Activated CD4-positive, alpha-beta T cell treated with anti-CD3 and anti-CD28 coated beads, Interleukin-2, amount 10 ng/mL, durations not matched to agents 24 days and 14 days (primary cell): Measurements from ENCODE around the gene TARP.
"Not testable (repeated sequence)": the region's sequence is repeated elsewhere in the genome, so short reads cannot be mapped to it uniquely, and the experiment has no call there.

Experiments
- DNase-seq: peaks from one replicate; pipeline ENCODE4 v3.0.0; 2022
- H3K27ac Mint-ChIP-seq: one replicate; pipeline ENCODE4 v1.8.0; 2022; ENCODE audit warnings: mild to moderate bottlenecking, mixed read lengths
- H3K27me3 Mint-ChIP-seq: one replicate; pipeline ENCODE4 v1.8.0; 2022; ENCODE audit warnings: mixed read lengths
- H3K36me3 Mint-ChIP-seq: one replicate; pipeline ENCODE4 v1.8.0; 2022; ENCODE audit warnings: low read depth, mild to moderate bottlenecking, mixed read lengths
- H3K4me1 Mint-ChIP-seq: one replicate; pipeline ENCODE4 v1.8.0; 2021; ENCODE audit warnings: mixed read lengths
- H3K4me3 Mint-ChIP-seq: one replicate; pipeline ENCODE4 v1.8.0; 2022; ENCODE audit warnings: mild to moderate bottlenecking, moderate library complexity, mixed read lengths
- H3K9me3 Mint-ChIP-seq: one replicate; pipeline ENCODE4 v1.8.0; 2021; ENCODE audit warnings: mixed read lengths
- intact Hi-C: fragments of 100-400 bp; cut with micrococcal nuclease; formaldehyde crosslinking; loops from one replicate; pipeline ENCODE4 v1.15.1; 2023

Gene TARP

GRCh38 chr7:38235606-38236005 lies 37.8 kb downstream of the TARP start:
- intact Hi-C loops = loop anchor here (10.0 kb wide), 1 partner anchor 891 kb away; no protein-coding TSS in a partner anchor
- DNase-seq = no peak
- Mint-ChIP-seq H3K27ac (no peak overlapping the region), H3K27me3 (peaks cover 1% of the 10 kb centered on the region), H3K36me3 (peaks cover 6% of the 10 kb centered on the region), H3K4me3 (no peak overlapping the region), H3K9me3 (no peaks in the 10 kb centered on the region), H3K4me1 (peaks cover 46% of the 10 kb centered on the region)

- H3K4me3 Mint-ChIP-seq, H3K27ac Mint-ChIP-seq, H3K27me3 Mint-ChIP-seq, H3K9me3 Mint-ChIP-seq, DNase-seq, H3K36me3 Mint-ChIP-seq: not testable (repeated sequence)
- intact Hi-C loops = loop anchor here (5.0 to 10.0 kb wide), 3 partner anchors 73 to 1847 kb away; partner anchors contain the start of gene ANLN
- H3K4me1 Mint-ChIP-seq = peaks cover 48% of the 10 kb centered on the region
Observed at GRCh38 chr7:38234759-38235158, 38.7 kb downstream of the TARP start.

- Mint-ChIP-seq H3K27ac (peak overlapping the region; percentile 88), H3K9me3 (no peaks in the 10 kb centered on the region), H3K4me1 (peaks cover 52% of the 10 kb centered on the region), H3K27me3 (no peaks in the 10 kb centered on the region), H3K4me3 (peak overlapping the region; percentile 52), H3K36me3 (peaks cover 19% of the 10 kb centered on the region)
- intact Hi-C loops = loop anchor here (1.0 to 10.0 kb wide), 8 partner anchors 15 to 1845 kb away; partner anchors contain the start of genes ANLN and STARD3NL
- peak; percentile 93 for DNase-seq
Observed at GRCh38 chr7:38232502-38233366, 40.7 kb downstream of the TARP start.

GRCh38 chr7:38229884-38230642 lies 43.4 kb downstream of the TARP start:
- Mint-ChIP-seq H3K27me3 (no peaks in the 10 kb centered on the region), H3K4me1 (peaks cover 42% of the 10 kb centered on the region), H3K27ac (no peak overlapping the region), H3K36me3 (peaks cover 19% of the 10 kb centered on the region), H3K9me3 (no peaks in the 10 kb centered on the region), H3K4me3 (no peak overlapping the region)
- DNase-seq = no peak
- intact Hi-C loops = loop anchor here (5.0 to 10.0 kb wide), 3 partner anchors 77 to 1843 kb away; partner anchors contain the start of gene ANLN

GRCh38 chr7:38229386-38229785 lies 44.0 kb downstream of the TARP start:
- no peak overlapping the region for H3K27ac Mint-ChIP-seq
- no peak overlapping the region for H3K4me3 Mint-ChIP-seq
- no peaks in the 10 kb centered on the region for H3K27me3 Mint-ChIP-seq
- DNase-seq = peak; percentile 53
- H3K36me3 Mint-ChIP-seq = peaks cover 21% of the 10 kb centered on the region
- intact Hi-C loops = no loop called here
- no peaks in the 10 kb centered on the region for H3K9me3 Mint-ChIP-seq
- peaks cover 40% of the 10 kb centered on the region for H3K4me1 Mint-ChIP-seq

- intact Hi-C loops = no loop called here
- DNase-seq = no peak
- Mint-ChIP-seq H3K27ac (no peak overlapping the region), H3K36me3 (peaks cover 33% of the 10 kb centered on the region), H3K4me1 (peaks cover 27% of the 10 kb centered on the region), H3K9me3 (no peaks in the 10 kb centered on the region), H3K4me3 (no peak overlapping the region), H3K27me3 (no peaks in the 10 kb centered on the region)
Observed at GRCh38 chr7:38224392-38224791, 49.0 kb downstream of the TARP start.

- H3K36me3 Mint-ChIP-seq = peaks cover 32% of the 10 kb centered on the region
- intact Hi-C loops = loop anchor here (2.0 kb wide), 1 partner anchor 45 kb away; the partner anchor contains the start of gene STARD3NL
- H3K27ac Mint-ChIP-seq = no peak overlapping the region
- peaks cover 25% of the 10 kb centered on the region for H3K4me1 Mint-ChIP-seq
- no peak for DNase-seq
- H3K9me3 Mint-ChIP-seq = no peaks in the 10 kb centered on the region
- no peak overlapping the region for H3K4me3 Mint-ChIP-seq
- H3K27me3 Mint-ChIP-seq = no peaks in the 10 kb centered on the region
Observed at GRCh38 chr7:38223306-38223705, 50.1 kb downstream of the TARP start.

- H3K27me3 Mint-ChIP-seq = no peaks in the 10 kb centered on the region
- H3K4me1 Mint-ChIP-seq = peaks cover 27% of the 10 kb centered on the region
- no peaks in the 10 kb centered on the region for H3K9me3 Mint-ChIP-seq
- H3K4me3 Mint-ChIP-seq = no peak overlapping the region
- peaks cover 29% of the 10 kb centered on the region for H3K36me3 Mint-ChIP-seq
- peak; percentile 86 for DNase-seq
- intact Hi-C loops = loop anchor here (1.0 to 2.0 kb wide), 3 partner anchors 44 to 148 kb away; partner anchors contain the start of gene STARD3NL
- no peak overlapping the region for H3K27ac Mint-ChIP-seq
Observed at GRCh38 chr7:38222481-38223096, 50.8 kb downstream of the TARP start.

- Mint-ChIP-seq H3K27ac (no peak overlapping the region), H3K4me3 (no peak overlapping the region), H3K9me3 (no peaks in the 10 kb centered on the region), H3K27me3 (no peaks in the 10 kb centered on the region), H3K4me1 (peaks cover 46% of the 10 kb centered on the region), H3K36me3 (peaks cover 32% of the 10 kb centered on the region)
- intact Hi-C loops = no loop called here
- DNase-seq = peak; percentile 49
Observed at GRCh38 chr7:38220452-38220851, 53.0 kb downstream of the TARP start.

GRCh38 chr7:38217672-38218071 lies 55.8 kb downstream of the TARP start:
- H3K4me3 Mint-ChIP-seq = no peak overlapping the region
- no peak overlapping the region for H3K27ac Mint-ChIP-seq
- DNase-seq = peak; percentile 53
- peaks cover 46% of the 10 kb centered on the region for H3K4me1 Mint-ChIP-seq
- H3K36me3 Mint-ChIP-seq = peaks cover 27% of the 10 kb centered on the region
- no peaks in the 10 kb centered on the region for H3K9me3 Mint-ChIP-seq
- H3K27me3 Mint-ChIP-seq = no peaks in the 10 kb centered on the region
- intact Hi-C loops = no loop called here

GRCh38 chr7:38215735-38216670 lies 57.4 kb downstream of the TARP start:
- Mint-ChIP-seq H3K27ac (no peak overlapping the region), H3K4me1 (peaks cover 38% of the 10 kb centered on the region), H3K36me3 (peaks cover 22% of the 10 kb centered on the region), H3K4me3 (no peak overlapping the region), H3K27me3 (no peaks in the 10 kb centered on the region), H3K9me3 (no peaks in the 10 kb centered on the region)
- peak; percentile 92 for DNase-seq
- intact Hi-C loops = loop anchor here (1.0 kb wide), 4 partner anchors 17 to 154 kb away; no protein-coding TSS in a partner anchor

- peaks cover 32% of the 10 kb centered on the region for H3K4me1 Mint-ChIP-seq
- no peak for DNase-seq
- no peaks in the 10 kb centered on the region for H3K27me3 Mint-ChIP-seq
- intact Hi-C loops = loop anchor here (1.0 kb wide), 4 partner anchors 18 to 155 kb away; no protein-coding TSS in a partner anchor
- H3K27ac Mint-ChIP-seq = no peak overlapping the region
- no peaks in the 10 kb centered on the region for H3K9me3 Mint-ChIP-seq
- H3K4me3 Mint-ChIP-seq = no peak overlapping the region
- H3K36me3 Mint-ChIP-seq = peaks cover 19% of the 10 kb centered on the region
Observed at GRCh38 chr7:38215115-38215514, 58.3 kb downstream of the TARP start.

GRCh38 chr7:38211940-38212339 lies 61.5 kb downstream of the TARP start:
- no peak for DNase-seq
- no peaks in the 10 kb centered on the region for H3K27me3 Mint-ChIP-seq
- peaks cover 8% of the 10 kb centered on the region for H3K36me3 Mint-ChIP-seq
- no peaks in the 10 kb centered on the region for H3K9me3 Mint-ChIP-seq
- no peak overlapping the region for H3K27ac Mint-ChIP-seq
- intact Hi-C loops = no loop called here
- H3K4me3 Mint-ChIP-seq = no peak overlapping the region
- peaks cover 14% of the 10 kb centered on the region for H3K4me1 Mint-ChIP-seq
